Brain microvascular endothelial cell (primary cell): ENCODE data around the gene HSPA9.

Experiments
- DNase-seq: peaks from one replicate; pipeline ENCODE4 v3.0.0-alpha.2; 2020
- H3K27ac ChIP-seq: fragments of 250-450 bp; sonication (Bioruptor Pico); 2 replicates; pipeline ENCODE4 v1.5.1; 2020; ENCODE audit warnings: mild to moderate bottlenecking, moderate library complexity
- H3K27me3 ChIP-seq: fragments of 250-450 bp; sonication (Bioruptor Pico); replicated peaks from 2 replicates; pipeline ENCODE4 v1.5.1; 2020; ENCODE audit warnings: mild to moderate bottlenecking
- H3K36me3 ChIP-seq: fragments of 250-450 bp; sonication (Bioruptor Pico); replicated peaks from 2 replicates; pipeline ENCODE4 v1.5.1; 2020; ENCODE audit warnings: mild to moderate bottlenecking
- H3K4me3 ChIP-seq: 2 replicates; pipeline ENCODE4 v1.5.1; 2011; ENCODE audit warnings: low read depth, mild to moderate bottlenecking, control low read depth, low read length, moderate library complexity
- CTCF ChIP-seq: IDR thresholded peaks from 2 replicates; pipeline ENCODE4 v1.5.1; 2011; ENCODE audit warnings: low read depth, mild to moderate bottlenecking, moderate library complexity, low read length, control low read depth, inconsistent platforms; ENCODE audit errors: missing control alignments
- in situ Hi-C: cut with HindIII; loops from 2 replicates; pipeline ENCODE4 v1.10.0; 2017; ENCODE audit warnings: low sequenced_read_pairs, low pct_ligation_motif_present

Gene HSPA9

DNA sequence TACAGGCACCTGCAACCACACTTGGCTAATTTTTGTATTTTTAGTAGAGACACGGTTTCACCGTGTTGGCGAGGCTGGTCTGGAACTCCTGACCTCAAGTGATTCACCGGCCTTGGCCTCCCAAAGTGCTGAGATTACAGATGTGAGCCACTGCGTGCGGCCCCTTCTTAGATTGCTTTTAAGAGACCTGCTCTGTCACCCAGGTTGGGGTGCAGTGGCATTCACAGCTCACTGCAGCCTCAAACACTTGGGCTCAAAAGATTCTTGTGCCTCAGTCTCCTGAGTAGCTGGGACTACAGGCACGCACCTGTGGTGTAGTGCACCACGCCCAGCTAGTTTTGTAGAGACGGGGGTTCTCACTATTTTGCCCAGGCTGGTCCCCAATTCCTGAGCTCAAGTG, 11.0 kb downstream of the HSPA9 start:
- H3K27ac ChIP-seq = no peak overlapping the region
- in situ Hi-C loops = no loop called here
- TF ChIP-seq CTCF = no peak
- H3K27me3 ChIP-seq = no peaks in the 10 kb centered on the region
- H3K36me3 ChIP-seq = peaks cover 90% of the 10 kb centered on the region
- DNase-seq = no peak
- no peak overlapping the region for H3K4me3 ChIP-seq

DNA sequence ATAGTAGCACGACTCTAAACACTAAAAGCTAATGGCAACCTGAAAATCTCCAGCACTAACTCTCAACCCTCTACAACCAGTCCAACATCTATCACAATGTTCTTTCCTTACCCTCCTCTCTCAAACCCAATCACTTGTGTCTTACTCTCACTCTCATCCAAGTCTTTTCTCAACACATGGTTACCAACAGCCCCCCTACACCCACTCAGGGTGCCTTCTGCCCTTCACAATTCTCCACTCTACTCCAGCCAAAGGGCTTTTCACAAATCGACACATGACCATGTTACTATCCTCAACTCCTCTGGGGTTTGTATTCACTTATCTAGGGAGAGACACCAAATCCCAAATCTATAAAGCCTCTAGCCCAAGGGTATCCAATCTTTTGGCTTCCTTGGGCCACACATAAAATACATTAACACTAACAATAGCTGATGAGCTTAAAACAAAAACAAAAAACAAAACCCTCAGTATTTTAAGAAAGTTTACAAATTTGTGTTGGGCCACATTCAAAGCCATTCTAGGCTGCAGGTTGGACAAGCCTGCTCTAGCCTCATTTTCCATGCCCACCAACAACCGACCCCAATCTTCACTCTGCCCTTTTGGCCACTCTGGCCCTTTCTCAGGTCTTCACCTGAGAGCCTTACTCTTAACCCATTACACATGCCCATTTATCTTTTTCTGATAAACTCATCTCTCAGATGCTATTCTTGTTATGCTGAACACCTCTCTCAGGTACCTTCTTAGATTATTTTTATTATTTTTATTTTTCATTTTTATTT, 11.7 kb downstream of the HSPA9 start:
- TF ChIP-seq CTCF = no peak
- H3K36me3 ChIP-seq = peaks cover 90% of the 10 kb centered on the region
- DNase-seq = no peak
- no peak overlapping the region for H3K4me3 ChIP-seq
- no peak overlapping the region for H3K27ac ChIP-seq
- no peaks in the 10 kb centered on the region for H3K27me3 ChIP-seq
- in situ Hi-C loops = no loop called here

GRCh38 chr5:138560971-138561370, 14.2 kb downstream of the HSPA9 start:
- TF ChIP-seq CTCF = no peak
- Histone ChIP-seq H3K27ac (no peak overlapping the region), H3K27me3 (no peaks in the 10 kb centered on the region), H3K36me3 (peaks cover 91% of the 10 kb centered on the region), H3K4me3 (no peak overlapping the region)
- in situ Hi-C loops = no loop called here
- DNase-seq = no peak

GRCh38 chr5:138559937-138560336, 15.3 kb downstream of the HSPA9 start:
- Histone ChIP-seq H3K27me3 (no peaks in the 10 kb centered on the region), H3K4me3 (no peak overlapping the region), H3K36me3 (peaks cover 90% of the 10 kb centered on the region), H3K27ac (no peak overlapping the region)
- no peak for TF ChIP-seq CTCF
- in situ Hi-C loops = no loop called here
- no peak for DNase-seq

DNA sequence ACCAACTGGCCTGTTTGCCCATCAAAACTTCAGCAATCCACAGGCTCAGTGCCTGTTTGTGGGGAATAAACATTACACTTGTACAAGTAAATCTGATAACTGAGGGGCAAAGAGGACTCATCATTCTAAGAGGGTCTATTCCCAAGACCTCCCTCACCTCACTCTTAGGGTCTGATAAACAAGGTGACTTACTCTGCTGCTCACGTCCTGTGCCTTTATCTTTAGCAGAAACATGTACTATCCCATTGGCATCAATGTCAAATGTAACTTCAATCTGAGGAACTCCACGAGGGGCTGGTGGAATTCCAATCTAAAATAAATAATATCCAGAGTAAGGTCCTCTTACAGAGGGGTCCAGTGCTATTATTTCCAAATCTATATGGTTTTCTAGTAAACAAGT, 17.5 kb downstream of the HSPA9 start:
- DNase-seq = no peak
- TF ChIP-seq CTCF = no peak
- in situ Hi-C loops = no loop called here
- Histone ChIP-seq H3K36me3 (peaks cover 88% of the 10 kb centered on the region), H3K4me3 (no peak overlapping the region), H3K27me3 (no peaks in the 10 kb centered on the region), H3K27ac (no peak overlapping the region)

DNA sequence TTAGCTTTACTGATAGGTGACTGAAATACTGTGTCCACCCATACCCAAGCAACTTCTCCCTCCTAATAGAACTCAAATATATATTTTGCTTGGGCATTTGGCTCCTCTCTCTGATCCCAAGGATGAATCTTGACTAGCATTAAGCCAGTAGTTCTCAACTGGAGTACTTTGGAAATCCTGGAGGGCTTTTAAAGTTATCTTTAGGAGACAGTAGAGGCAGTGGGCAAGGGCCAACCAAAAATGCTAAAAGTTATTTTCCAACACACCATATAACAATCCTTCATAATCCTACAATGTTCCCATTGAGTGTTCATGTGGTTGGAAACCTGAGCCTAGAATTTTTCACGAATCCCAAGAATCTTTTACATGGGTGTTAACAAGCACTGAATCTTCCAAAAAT, 21.1 kb downstream of the HSPA9 start:
- no peak for DNase-seq
- no peak for TF ChIP-seq CTCF
- Histone ChIP-seq H3K36me3 (peaks cover 58% of the 10 kb centered on the region), H3K27me3 (no peaks in the 10 kb centered on the region), H3K4me3 (no peak overlapping the region), H3K27ac (no peak overlapping the region)
- in situ Hi-C loops = no loop called here
